HL-60 (cell line): ENCODE results near the gene ALAD.

Experiments
- POLR2AphosphoS5 ChIP-seq: IDR thresholded peaks from 2 replicates; pipeline ENCODE4 v1.6.1; 2012; ENCODE audit warnings: low read depth
- TF ChIP-seq, protein P1 (sequence below): IDR thresholded peaks from one replicate; pipeline ENCODE4 v1.5.1; 2011; ENCODE audit warnings: low read length, control low read depth, inconsistent platforms; ENCODE audit not compliant: insufficient read depth
- TF ChIP-seq, protein P2 (sequence below): IDR thresholded peaks from 2 replicates; pipeline ENCODE4 v1.6.1; 2012; ENCODE audit warnings: low read depth; ENCODE audit not compliant: insufficient replicate concordance

DNA sequence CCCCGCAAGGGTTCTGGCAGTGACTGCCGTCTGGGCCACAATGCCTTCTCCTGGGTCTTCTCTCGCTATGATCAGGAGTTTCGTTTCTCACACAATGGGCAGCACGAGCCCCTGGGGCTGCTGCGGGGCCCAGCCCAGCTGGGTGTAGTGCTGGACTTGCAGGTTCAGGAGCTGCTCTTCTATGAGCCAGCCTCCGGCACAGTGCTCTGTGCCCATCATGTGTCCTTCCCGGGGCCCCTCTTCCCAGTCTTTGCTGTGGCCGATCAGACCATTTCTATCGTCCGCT is 31.3 kb downstream of the ALAD start:
- TF ChIP-seq, protein P1, sequence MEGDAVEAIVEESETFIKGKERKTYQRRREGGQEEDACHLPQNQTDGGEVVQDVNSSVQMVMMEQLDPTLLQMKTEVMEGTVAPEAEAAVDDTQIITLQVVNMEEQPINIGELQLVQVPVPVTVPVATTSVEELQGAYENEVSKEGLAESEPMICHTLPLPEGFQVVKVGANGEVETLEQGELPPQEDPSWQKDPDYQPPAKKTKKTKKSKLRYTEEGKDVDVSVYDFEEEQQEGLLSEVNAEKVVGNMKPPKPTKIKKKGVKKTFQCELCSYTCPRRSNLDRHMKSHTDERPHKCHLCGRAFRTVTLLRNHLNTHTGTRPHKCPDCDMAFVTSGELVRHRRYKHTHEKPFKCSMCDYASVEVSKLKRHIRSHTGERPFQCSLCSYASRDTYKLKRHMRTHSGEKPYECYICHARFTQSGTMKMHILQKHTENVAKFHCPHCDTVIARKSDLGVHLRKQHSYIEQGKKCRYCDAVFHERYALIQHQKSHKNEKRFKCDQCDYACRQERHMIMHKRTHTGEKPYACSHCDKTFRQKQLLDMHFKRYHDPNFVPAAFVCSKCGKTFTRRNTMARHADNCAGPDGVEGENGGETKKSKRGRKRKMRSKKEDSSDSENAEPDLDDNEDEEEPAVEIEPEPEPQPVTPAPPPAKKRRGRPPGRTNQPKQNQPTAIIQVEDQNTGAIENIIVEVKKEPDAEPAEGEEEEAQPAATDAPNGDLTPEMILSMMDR, result no peak
- TF ChIP-seq POLR2AphosphoS5, result no peak
- TF ChIP-seq, protein P2, sequence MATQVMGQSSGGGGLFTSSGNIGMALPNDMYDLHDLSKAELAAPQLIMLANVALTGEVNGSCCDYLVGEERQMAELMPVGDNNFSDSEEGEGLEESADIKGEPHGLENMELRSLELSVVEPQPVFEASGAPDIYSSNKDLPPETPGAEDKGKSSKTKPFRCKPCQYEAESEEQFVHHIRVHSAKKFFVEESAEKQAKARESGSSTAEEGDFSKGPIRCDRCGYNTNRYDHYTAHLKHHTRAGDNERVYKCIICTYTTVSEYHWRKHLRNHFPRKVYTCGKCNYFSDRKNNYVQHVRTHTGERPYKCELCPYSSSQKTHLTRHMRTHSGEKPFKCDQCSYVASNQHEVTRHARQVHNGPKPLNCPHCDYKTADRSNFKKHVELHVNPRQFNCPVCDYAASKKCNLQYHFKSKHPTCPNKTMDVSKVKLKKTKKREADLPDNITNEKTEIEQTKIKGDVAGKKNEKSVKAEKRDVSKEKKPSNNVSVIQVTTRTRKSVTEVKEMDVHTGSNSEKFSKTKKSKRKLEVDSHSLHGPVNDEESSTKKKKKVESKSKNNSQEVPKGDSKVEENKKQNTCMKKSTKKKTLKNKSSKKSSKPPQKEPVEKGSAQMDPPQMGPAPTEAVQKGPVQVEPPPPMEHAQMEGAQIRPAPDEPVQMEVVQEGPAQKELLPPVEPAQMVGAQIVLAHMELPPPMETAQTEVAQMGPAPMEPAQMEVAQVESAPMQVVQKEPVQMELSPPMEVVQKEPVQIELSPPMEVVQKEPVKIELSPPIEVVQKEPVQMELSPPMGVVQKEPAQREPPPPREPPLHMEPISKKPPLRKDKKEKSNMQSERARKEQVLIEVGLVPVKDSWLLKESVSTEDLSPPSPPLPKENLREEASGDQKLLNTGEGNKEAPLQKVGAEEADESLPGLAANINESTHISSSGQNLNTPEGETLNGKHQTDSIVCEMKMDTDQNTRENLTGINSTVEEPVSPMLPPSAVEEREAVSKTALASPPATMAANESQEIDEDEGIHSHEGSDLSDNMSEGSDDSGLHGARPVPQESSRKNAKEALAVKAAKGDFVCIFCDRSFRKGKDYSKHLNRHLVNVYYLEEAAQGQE, result no peak
